Small intestine (tissue), 7 donors: ENCODE results near the gene CYP2C19. TPM values are rescaled to one million over a fixed set of nuclear protein-coding genes. Genes with fewer than 3 reads are reported as not detected.

Source experiments
- DNase-seq, 2 donors: peaks; one replicate each; pipeline versions ENCODE4 v3.0.0 to v3.0.0-alpha.2; 2013
- FAIRE-seq: peaks from 2 replicates; lab custom pipeline; 2012; peaks lifted over from hg19 to GRCh38; lab: Jason Lieb, UNC
- H3K27ac ChIP-seq, 3 donors: one replicate each; pipeline ENCODE4 v1.5.1; 2013; ENCODE audit warnings: low read length in 2 of 3, mild to moderate bottlenecking in 2 of 3, control low read depth in 1 of 3, inconsistent platforms in 1 of 3, low read depth in 1 of 3, moderate library complexity in 1 of 3
- H3K27me3 ChIP-seq, 3 donors: one replicate each; pipeline ENCODE4 v1.6.1; 2013; ENCODE audit warnings: low read length in 3 of 3, inconsistent platforms in 1 of 3; ENCODE audit not compliant: control insufficient read depth in 3 of 3, insufficient read depth in 3 of 3
- H3K36me3 ChIP-seq, 3 donors: one replicate each; pipeline ENCODE4 v1.6.1; 2013; ENCODE audit warnings: low read length in 3 of 3, inconsistent platforms in 1 of 3, low read depth in 1 of 3, mild to moderate bottlenecking in 1 of 3, moderate library complexity in 1 of 3; ENCODE audit not compliant: control insufficient read depth in 3 of 3, insufficient read depth in 2 of 3
- H3K4me1 ChIP-seq, 3 donors: one replicate each; pipeline ENCODE4 v1.6.1; 2013; ENCODE audit warnings: low read length in 2 of 3, inconsistent platforms in 1 of 3, low read depth in 1 of 3, mild to moderate bottlenecking in 1 of 3, moderate library complexity in 1 of 3; ENCODE audit not compliant: control insufficient read depth in 3 of 3, insufficient read depth in 2 of 3
- H3K4me3 ChIP-seq, 3 donors: one replicate each; pipeline ENCODE4 v1.5.1; 2013; ENCODE audit warnings: low read length in 3 of 3, control low read depth in 1 of 3, inconsistent platforms in 1 of 3, low read depth in 1 of 3, mild to moderate bottlenecking in 1 of 3, moderate library complexity in 1 of 3
- H3K9me3 ChIP-seq, 2 donors: one replicate each; pipeline ENCODE4 v1.6.1; 2013; ENCODE audit warnings: low read depth in 1 of 2, low read length in 1 of 2; ENCODE audit not compliant: control insufficient read depth in 2 of 2, insufficient read depth in 1 of 2
- WGBS, 3 donors: extraction: QIAGEN DNeasy Blood & Tissue Kit; methylation state at CpG; one replicate each; pipeline ENCODE4 v1.1.7; 2013; 5-methylcytosine and 5-hydroxymethylcytosine counted together
- polyA plus RNA-seq, 4 donors: library from polyadenylated mRNA; stranded (reverse) in 3 of 4; unstranded in 1 of 4; fragments of 200-250 nt in 3 of 4; fragments of 120-200 nt in 1 of 4; gene quantifications; one replicate each; pipeline versions ENCODE4 v1.2.1 to v1.2.3, GENCODE V29; 2013
- donor health status: healthy with polysubstance abuse.
- donor health status: control.
- donor health status: control.
- donor health status: Bipolar disorder and iron deficiency.
- donor health status: healthy.

CYP2C19 gene
- polyA plus RNA-seq, 4 donors: 9.5 to 46.5 (median 28.2) TPM

DNA sequence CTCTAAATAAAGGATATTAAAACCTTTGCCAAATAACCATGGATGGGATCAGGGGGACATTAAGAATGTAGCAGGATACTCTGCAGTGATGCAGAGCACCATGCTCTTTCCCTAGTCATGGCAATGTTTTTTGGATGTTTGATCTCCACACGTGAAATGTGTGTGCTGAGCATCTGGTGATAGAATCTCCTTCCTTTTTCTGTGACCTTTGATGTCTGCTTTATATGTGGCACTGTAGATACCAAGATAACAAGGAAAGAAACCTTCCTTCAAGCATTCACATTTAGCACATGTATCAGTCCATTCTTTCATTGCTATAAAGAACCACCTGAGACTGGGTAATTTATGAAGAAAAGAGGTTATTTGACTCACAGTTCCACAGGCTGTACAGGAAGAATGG is 88.3 kb downstream of the CYP2C19 start:
- H3K4me3 ChIP-seq: no peak overlapping the region
- peaks cover 0 to 14% (median 7%) of the 10 kb centered on the region in 3 donors for H3K36me3 ChIP-seq
- 15 to 22% (median 19%) methylated on average over 1 of the region's 1 CpG for WGBS, 3 donors
- H3K9me3 ChIP-seq: no peaks in the 10 kb centered on the region
- no peak for FAIRE-seq
- no peaks in the 10 kb centered on the region for H3K27me3 ChIP-seq
- H3K27ac ChIP-seq: no peak overlapping the region
- DNase-seq: no peak
- H3K4me1 ChIP-seq: no peaks in the 10 kb centered on the region

DNA sequence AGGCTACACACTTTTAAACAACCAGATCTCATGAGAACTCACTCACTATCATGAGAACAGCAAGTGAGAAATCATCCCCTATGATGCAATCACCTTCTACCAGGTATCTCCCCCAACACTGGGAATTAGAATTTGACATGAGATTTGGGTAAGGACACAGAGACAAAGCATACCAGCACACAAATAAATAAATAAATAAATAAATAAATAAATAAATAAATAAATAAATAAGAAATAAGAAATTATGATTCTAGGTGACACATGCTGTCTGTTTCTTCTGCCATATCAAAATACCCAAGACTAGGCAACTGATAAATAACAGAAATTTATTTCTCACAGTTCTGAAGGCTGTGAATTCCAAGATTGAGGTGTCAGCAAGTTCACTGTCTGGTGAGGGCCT is 88.8 kb downstream of the CYP2C19 start:
- H3K27ac ChIP-seq: no peak overlapping the region
- H3K4me1 ChIP-seq: no peaks in the 10 kb centered on the region
- DNase-seq (no peak), FAIRE-seq (no peak)
- no peaks in the 10 kb centered on the region for H3K27me3 ChIP-seq
- no peaks in the 10 kb centered on the region for H3K9me3 ChIP-seq
- H3K36me3 ChIP-seq: peaks cover 0 to 14% (median 7%) of the 10 kb centered on the region in 3 donors
- no peak overlapping the region for H3K4me3 ChIP-seq

DNA sequence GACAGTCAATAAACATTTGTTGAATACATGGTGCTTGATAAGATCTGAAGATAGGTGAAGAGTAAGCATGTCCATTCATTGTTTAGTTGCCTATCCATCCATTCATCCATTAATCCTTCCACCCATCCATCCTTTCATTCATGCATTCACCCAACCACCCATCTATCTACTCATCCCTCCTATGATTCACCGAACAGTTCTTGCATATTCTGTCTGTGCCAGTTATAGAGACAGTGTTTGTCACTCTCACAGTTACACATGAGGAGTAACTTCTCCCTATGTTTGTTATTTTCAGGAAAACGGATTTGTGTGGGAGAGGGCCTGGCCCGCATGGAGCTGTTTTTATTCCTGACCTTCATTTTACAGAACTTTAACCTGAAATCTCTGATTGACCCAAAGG is 90.0 kb downstream of the CYP2C19 start:
- 86 to 89% (median 86%) methylated on average over 3 of the region's 3 CpGs for WGBS, 3 donors
- FAIRE-seq (no peak), DNase-seq (no peak)
- H3K27ac ChIP-seq: no peak overlapping the region
- H3K36me3 ChIP-seq: peaks cover 0 to 14% (median 7%) of the 10 kb centered on the region in 3 donors
- no peaks in the 10 kb centered on the region for H3K27me3 ChIP-seq
- H3K4me1 ChIP-seq: no peaks in the 10 kb centered on the region
- no peak overlapping the region for H3K4me3 ChIP-seq
- no peaks in the 10 kb centered on the region for H3K9me3 ChIP-seq

DNA sequence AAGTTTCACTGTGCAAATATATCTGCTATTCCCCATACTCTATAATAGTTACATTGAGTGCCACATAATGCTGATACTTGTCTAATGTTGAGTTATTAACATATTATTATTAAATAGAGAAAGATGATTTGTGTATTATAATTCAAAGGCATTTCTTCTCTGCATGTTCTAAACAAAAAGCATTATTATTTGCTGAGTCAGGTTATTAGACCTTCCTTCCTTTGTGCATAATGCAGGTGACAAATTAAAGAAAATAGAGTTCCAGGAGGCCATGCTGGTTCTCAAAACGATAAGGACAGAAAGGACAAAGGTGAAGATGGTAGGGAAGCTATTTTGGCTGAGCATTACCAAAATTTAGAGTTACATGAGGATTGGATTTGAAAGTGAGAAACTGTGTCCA is 90.6 kb downstream of the CYP2C19 start:
- 70 to 82% (median 76%) methylated on average over 1 of the region's 1 CpG for WGBS, 3 donors
- FAIRE-seq: no peak

DNA sequence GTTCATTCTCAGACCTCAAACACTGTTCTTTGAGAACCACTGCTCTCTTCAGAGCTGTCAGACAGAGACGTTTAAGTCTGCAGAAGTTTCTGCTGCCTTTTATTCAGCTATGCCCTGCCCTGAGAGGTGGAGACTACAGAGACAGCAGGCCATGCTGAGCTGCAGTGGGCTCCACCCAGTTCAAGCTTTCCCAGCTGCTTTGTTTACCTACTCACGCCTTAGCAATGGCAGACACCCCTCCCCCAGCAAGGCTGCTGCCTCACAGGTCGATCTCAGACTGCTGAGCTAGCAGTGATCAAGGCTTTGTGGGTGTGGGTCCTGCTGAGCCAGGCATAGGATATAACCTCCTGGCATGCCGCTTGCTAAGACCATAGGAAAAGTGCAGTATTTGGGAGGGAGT is 95.5 kb downstream of the CYP2C19 start:
- WGBS, 3 donors: 63 to 80% (median 65%) methylated on average over 4 of the region's 4 CpGs
- no peak overlapping the region for H3K27ac ChIP-seq
- FAIRE-seq: no peak

More for the DNA sequence above, 90.6 kb downstream of the CYP2C19 start:
- Histone ChIP-seq H3K36me3 (peaks cover 0 to 16% (median 13%) of the 10 kb centered on the region in 3 donors), H3K4me3 (no peak overlapping the region), H3K4me1 (no peaks in the 10 kb centered on the region), H3K27me3 (no peaks in the 10 kb centered on the region), H3K27ac (no peak overlapping the region), H3K9me3 (peaks cover 0 to 5% of the 10 kb centered on the region in 2 donors)
- DNase-seq: no peak

DNA sequence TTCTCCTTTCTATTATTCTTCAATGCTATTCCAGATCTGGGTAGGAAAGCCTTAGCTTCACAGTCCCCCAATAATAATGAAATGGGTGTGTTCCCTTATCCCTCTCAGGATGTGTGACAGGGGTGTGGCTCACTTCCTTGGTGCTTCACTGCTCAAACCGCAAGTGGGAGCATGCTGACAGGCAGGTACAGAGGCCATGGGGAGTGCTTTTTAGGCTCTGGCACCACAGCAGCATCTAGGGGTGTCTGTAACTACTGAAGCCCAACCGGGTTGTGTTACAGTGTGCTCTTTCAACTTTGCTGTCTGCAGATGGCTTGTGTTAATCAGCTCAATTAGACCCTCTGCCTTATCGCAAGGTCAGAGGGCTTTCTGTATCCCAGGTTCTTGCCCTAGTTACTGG is 96.6 kb downstream of the CYP2C19 start:
- H3K9me3 ChIP-seq: peaks cover 0 to 16% of the 10 kb centered on the region in 2 donors
- no peaks in the 10 kb centered on the region for H3K27me3 ChIP-seq
- WGBS, 3 donors: 83 to 92% (median 90%) methylated on average over 3 of the region's 3 CpGs
- H3K27ac ChIP-seq: no peak overlapping the region
- no peaks in the 10 kb centered on the region for H3K4me1 ChIP-seq
- no peak overlapping the region for H3K4me3 ChIP-seq
- no peak for DNase-seq
- no peak for FAIRE-seq
- H3K36me3 ChIP-seq: peaks cover 0 to 16% (median 2%) of the 10 kb centered on the region in 3 donors

More for the DNA sequence above, 95.5 kb downstream of the CYP2C19 start:
- Histone ChIP-seq H3K36me3 (peaks cover 0 to 19% (median 2%) of the 10 kb centered on the region in 3 donors), H3K4me3 (no peak overlapping the region), H3K27me3 (no peaks in the 10 kb centered on the region), H3K4me1 (no peaks in the 10 kb centered on the region), H3K9me3 (peaks cover 0 to 16% of the 10 kb centered on the region in 2 donors)
- no peak for DNase-seq

DNA sequence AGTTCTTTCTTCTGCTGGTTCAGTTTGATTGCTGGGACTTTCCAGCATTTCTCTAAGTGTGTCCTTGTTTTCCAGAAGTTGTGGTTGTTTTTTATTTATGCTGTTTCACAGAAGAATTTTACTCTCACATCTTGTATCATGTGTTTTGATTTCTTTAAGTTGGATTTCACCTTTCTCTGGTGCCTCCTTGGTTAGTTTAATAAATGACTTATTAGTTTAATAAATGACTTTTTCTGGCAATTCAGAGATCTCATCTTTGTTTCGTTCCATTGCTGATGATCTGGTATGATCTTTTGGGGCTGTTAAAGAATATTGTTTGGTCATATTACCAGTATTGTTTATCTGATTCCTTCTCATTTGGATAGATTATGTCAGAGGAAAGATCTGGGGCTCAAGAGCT is 116.2 kb downstream of the CYP2C19 start:
- WGBS, 3 donors: 72 to 90% (median 80%) methylated on average over 1 of the region's 1 CpG
- H3K9me3 ChIP-seq: peaks cover 0 to 11% of the 10 kb centered on the region in 2 donors
- DNase-seq: no peak
- H3K36me3 ChIP-seq: peaks cover 0 to 7% (median 6%) of the 10 kb centered on the region in 3 donors
- no peak overlapping the region for H3K4me3 ChIP-seq
- H3K27me3 ChIP-seq: no peaks in the 10 kb centered on the region
- no peaks in the 10 kb centered on the region for H3K4me1 ChIP-seq
- no peak overlapping the region for H3K27ac ChIP-seq
- no peak for FAIRE-seq

DNA sequence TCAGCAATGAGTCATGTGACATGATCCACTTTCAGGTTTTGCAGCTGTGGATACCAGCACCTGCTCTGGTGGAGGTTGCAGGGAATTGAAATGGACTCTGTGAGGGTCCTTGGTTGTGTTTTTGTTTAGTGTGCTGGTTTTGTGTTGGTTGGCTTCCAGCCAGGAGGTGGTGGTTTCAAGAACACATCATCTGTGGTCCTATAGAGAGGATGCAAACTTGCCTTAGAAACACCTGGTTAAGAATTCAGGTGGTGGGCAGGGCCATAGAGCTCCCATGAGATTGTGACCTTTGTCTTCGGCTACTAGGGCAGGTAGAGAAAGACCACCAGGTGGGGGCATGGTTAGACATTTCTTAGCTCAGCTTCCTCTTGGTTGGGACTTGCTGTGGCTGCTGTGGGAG is 116.7 kb downstream of the CYP2C19 start:
- no peak overlapping the region for H3K27ac ChIP-seq
- DNase-seq (no peak), FAIRE-seq (no peak)
- peaks cover 0 to 6% (median 5%) of the 10 kb centered on the region in 3 donors for H3K36me3 ChIP-seq
- no peaks in the 10 kb centered on the region for H3K4me1 ChIP-seq
- no peak overlapping the region for H3K4me3 ChIP-seq
- H3K27me3 ChIP-seq: no peaks in the 10 kb centered on the region
- 86 to 100% (median 88%) methylated on average over 1 of the region's 1 CpG for WGBS, 3 donors
- peaks cover 0 to 11% of the 10 kb centered on the region in 2 donors for H3K9me3 ChIP-seq

DNA sequence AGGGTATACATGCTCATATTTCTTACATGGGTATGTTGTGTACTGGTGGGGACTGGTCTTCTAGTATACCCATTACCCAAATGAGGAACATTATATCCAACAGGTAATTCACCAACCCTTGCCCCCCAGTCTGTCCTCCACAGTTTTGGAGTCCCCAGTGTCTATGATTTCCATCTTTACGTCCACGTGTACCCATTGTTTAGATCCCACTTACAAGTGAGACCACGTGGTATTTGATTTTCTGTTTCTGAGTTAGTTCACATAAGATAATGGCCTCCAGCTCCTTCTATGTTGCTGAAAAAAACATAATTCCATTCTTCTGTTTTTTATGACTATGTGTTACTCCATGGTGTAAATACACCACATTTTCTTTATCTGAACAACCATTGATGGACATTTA is 126.6 kb downstream of the CYP2C19 start:
- no peak for FAIRE-seq

More for the DNA sequence above, 126.6 kb downstream of the CYP2C19 start:
- no peaks in the 10 kb centered on the region for H3K4me1 ChIP-seq
- peaks cover 0 to 18% (median 5%) of the 10 kb centered on the region in 3 donors for H3K36me3 ChIP-seq
- DNase-seq: no peak
- H3K27me3 ChIP-seq: no peaks in the 10 kb centered on the region
- 80 to 97% (median 88%) methylated on average over 3 of the region's 3 CpGs for WGBS, 3 donors
- no peak overlapping the region for H3K27ac ChIP-seq
- no peak overlapping the region for H3K4me3 ChIP-seq
- H3K9me3 ChIP-seq: peaks cover 0 to 17% of the 10 kb centered on the region in 2 donors
